ENCODE data around the gene CHPF. TPM values are rescaled to one million over a fixed set of nuclear protein-coding genes. Genes with fewer than 3 reads are reported as not detected.

Gene CHPF
- total RNA-seq, 1 experiment from 2014 or later = 13.8 TPM

- ChIA-PET CTCF (interaction anchor here (1.5 to 1.6 kb wide), 2 partner anchors 8 to 11 kb away, joined by 8 to 20 read pairs; partner anchors contain the start of gene GMPPA), POLR2A (ENCODE audit: low non-redundant PET) (no interaction called here)
- BruUV-seq (replicated peaks) = no TSS peak
- peak overlapping the region; percentile 75 for H3K27ac ChIP-seq (ENCODE audit: low read depth, low read length, poor library complexity, severe bottlenecking)
- H3K36me3 ChIP-seq (ENCODE audit: insufficient read depth, low read length, poor library complexity, severe bottlenecking) = peaks cover 3% of the 10 kb centered on the region
- H3K9me3 ChIP-seq (ENCODE audit: low read depth, low read length, poor library complexity, severe bottlenecking) = no peaks in the 10 kb centered on the region
- TF ChIP-seq CTCF (conservative IDR thresholded peaks at IDR 0.05; ENCODE audit: low read depth, low read length) (no peak), EZH2 (IDR thresholded peaks at IDR 0.05; ENCODE audit: borderline replicate concordance, low read depth, low read length, poor library complexity, severe bottlenecking) (no peak)
- intact Hi-C loops (cut with micrococcal nuclease; ENCODE audit: unreplicated experiment) = no loop called here
- no peaks in the 10 kb centered on the region for H3K27me3 ChIP-seq (replicated peaks; ENCODE audit: insufficient read depth, low read depth, low read length, poor library complexity)
- peaks cover 56% of the 10 kb centered on the region for H3K4me1 ChIP-seq (ENCODE audit: insufficient read depth, low read length, poor library complexity, severe bottlenecking)
- DNase-seq (ENCODE audit: low spot score) = peak; percentile 77
- H3K4me3 ChIP-seq (ENCODE audit: low read depth, low read length, poor library complexity, severe bottlenecking) = no peak overlapping the region
These were observed 36.6 kb downstream of the CHPF start for GRCh38 chr2:219506802-219507526.

- H3K4me3 ChIP-seq (ENCODE audit: low read depth, low read length, poor library complexity, severe bottlenecking) = no peak overlapping the region
- DNase-seq (ENCODE audit: low spot score) = no peak
- peaks cover 3% of the 10 kb centered on the region for H3K36me3 ChIP-seq (ENCODE audit: insufficient read depth, low read length, poor library complexity, severe bottlenecking)
- TF ChIP-seq CTCF (conservative IDR thresholded peaks at IDR 0.05; ENCODE audit: low read depth, low read length) = no peak
- TF ChIP-seq EZH2 (IDR thresholded peaks at IDR 0.05; ENCODE audit: borderline replicate concordance, low read depth, low read length, poor library complexity, severe bottlenecking) = no peak
- peak overlapping the region; percentile 75 for H3K27ac ChIP-seq (ENCODE audit: low read depth, low read length, poor library complexity, severe bottlenecking)
- no peaks in the 10 kb centered on the region for H3K27me3 ChIP-seq (replicated peaks; ENCODE audit: insufficient read depth, low read depth, low read length, poor library complexity)
- CTCF ChIA-PET = no interaction called here
- H3K4me1 ChIP-seq (ENCODE audit: insufficient read depth, low read length, poor library complexity, severe bottlenecking) = peaks cover 49% of the 10 kb centered on the region
- intact Hi-C loops (cut with micrococcal nuclease; ENCODE audit: unreplicated experiment) = no loop called here
- no TSS peak for BruUV-seq (replicated peaks)
- no peaks in the 10 kb centered on the region for H3K9me3 ChIP-seq (ENCODE audit: low read depth, low read length, poor library complexity, severe bottlenecking)
- POLR2A ChIA-PET (ENCODE audit: low non-redundant PET) = no interaction called here
These were observed 37.3 kb downstream of the CHPF start for GRCh38 chr2:219506153-219506801.

- TF ChIP-seq EZH2 (IDR thresholded peaks at IDR 0.05; ENCODE audit: borderline replicate concordance, low read depth, low read length, poor library complexity, severe bottlenecking) = no peak
- no peak for TF ChIP-seq CTCF (conservative IDR thresholded peaks at IDR 0.05; ENCODE audit: low read depth, low read length)
- no TSS peak for BruUV-seq (replicated peaks)
- Histone ChIP-seq H3K4me1 (ENCODE audit: insufficient read depth, low read length, poor library complexity, severe bottlenecking) (peaks cover 44% of the 10 kb centered on the region), H3K27ac (ENCODE audit: low read depth, low read length, poor library complexity, severe bottlenecking) (no peak overlapping the region), H3K27me3 (replicated peaks; ENCODE audit: insufficient read depth, low read depth, low read length, poor library complexity) (no peaks in the 10 kb centered on the region), H3K36me3 (ENCODE audit: insufficient read depth, low read length, poor library complexity, severe bottlenecking) (peaks cover 3% of the 10 kb centered on the region), H3K4me3 (ENCODE audit: low read depth, low read length, poor library complexity, severe bottlenecking) (no peak overlapping the region), H3K9me3 (ENCODE audit: low read depth, low read length, poor library complexity, severe bottlenecking) (no peaks in the 10 kb centered on the region)
- ChIA-PET POLR2A (ENCODE audit: low non-redundant PET) (no interaction called here), CTCF (no interaction called here)
- intact Hi-C loops (cut with micrococcal nuclease; ENCODE audit: unreplicated experiment) = no loop called here
- no peak for DNase-seq (ENCODE audit: low spot score)
These were observed 38.0 kb downstream of the CHPF start for GRCh38 chr2:219505585-219505984.

Data from A673 (cell line).